ENCODE data around the gene RACGAP1.
A peak's percentile ranks its signal among the peaks of the same experiment; 100 is the strongest.

RACGAP1 gene

DNA sequence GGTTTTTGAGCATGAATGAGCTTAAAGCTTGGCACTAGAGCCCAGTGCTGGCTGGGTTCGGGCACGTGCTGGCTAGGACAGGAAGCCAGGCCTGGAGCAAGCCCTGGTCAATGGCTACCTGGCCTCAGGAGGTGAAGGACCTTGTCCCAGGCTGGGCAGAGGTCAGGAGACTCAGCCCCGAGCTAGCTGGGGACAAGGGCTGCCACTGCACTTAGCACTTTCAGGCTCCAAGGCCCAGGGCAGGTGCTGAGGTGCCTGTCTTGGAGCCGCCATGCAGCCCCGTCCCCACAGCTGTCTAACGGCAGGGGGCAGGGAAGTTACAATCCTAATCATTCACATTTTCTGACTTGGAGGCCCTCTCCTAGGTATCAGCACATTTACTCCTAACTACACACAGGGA is 56.8 kb downstream of the RACGAP1 start:
- Mint-ChIP-seq H3K4me1 (peaks cover 4% of the 10 kb centered on the region), H3K27ac (no peak overlapping the region), H3K4me3 (no peak overlapping the region), H3K27me3 (peaks cover 13% of the 10 kb centered on the region), H3K36me3 (no peaks in the 10 kb centered on the region), H3K9me3 (no peaks in the 10 kb centered on the region)
- DNase-seq (ENCODE audit: low spot score in 2 of 2) = no peak
- ATAC-seq (ENCODE audit: low read depth) = no peak

DNA sequence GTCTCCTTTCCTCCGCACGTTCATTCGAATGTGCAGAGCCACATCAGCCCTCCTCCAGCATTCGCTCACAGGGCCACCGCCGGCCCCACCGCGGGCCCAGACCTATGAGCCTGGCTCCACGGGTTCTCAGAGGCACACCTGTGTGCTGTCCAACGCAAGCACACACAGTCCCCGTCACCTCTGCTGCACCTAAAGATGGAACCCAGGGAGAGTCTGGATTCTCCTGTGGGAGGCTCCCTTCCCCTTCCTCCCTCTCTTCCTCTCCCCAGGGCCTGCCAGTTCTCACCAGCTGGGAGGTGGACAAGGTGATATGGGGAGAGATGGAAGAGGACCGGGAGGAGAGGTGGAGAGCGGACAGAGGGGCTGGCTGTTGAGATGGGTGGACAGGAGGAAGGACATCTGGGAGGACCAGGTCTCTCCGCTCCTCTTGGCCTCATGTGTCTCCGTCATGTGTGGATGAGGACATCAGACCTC is 57.5 kb downstream of the RACGAP1 start:
- peak overlapping the region; percentile 4 for H3K4me3 Mint-ChIP-seq
- DNase-seq (ENCODE audit: low spot score in 2 of 2) (no peak), ATAC-seq (ENCODE audit: low read depth) (peak; percentile 12)
- H3K4me1 Mint-ChIP-seq = peaks cover 4% of the 10 kb centered on the region
- no peaks in the 10 kb centered on the region for H3K36me3 Mint-ChIP-seq
- H3K9me3 Mint-ChIP-seq = no peaks in the 10 kb centered on the region
- H3K27ac Mint-ChIP-seq = no peak overlapping the region
- peaks cover 15% of the 10 kb centered on the region for H3K27me3 Mint-ChIP-seq

DNA sequence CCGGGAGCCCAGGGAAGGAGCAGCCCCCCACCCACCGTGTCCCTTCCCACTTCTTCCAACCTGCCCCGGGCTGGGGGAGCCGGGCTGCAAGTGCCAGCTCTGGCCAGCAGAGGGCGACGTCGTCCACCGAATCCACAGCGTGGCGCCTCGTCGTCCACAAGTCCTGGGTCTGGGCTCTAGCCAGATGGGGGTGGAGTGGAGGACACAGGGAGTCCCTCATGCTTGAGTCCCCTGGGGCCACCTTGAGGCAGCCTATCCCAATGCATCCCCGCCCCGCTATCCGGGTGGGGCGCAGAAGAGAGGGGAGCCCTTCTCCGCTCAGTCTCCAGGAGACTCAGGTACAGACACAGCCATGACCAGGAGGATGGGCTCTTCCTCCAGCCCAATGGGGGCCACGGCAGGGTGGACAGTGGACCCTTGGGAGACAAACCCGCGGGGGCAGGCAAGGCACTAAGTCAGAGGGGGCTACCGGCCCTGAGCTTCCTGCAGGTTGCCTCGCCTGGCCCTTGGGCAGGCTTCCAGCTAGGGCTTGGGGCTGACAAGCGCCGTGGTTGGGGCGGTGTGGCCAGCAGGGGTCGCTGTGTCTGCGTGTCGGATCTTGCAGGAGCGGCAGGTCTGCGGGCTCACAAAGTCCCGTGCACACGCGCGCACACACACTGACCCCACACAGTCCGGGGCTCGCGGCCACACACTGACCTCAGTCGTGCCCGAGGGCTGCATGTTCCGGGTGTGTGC is 58.1 kb downstream of the RACGAP1 start:
- peaks cover 6% of the 10 kb centered on the region for H3K4me1 Mint-ChIP-seq

DNA sequence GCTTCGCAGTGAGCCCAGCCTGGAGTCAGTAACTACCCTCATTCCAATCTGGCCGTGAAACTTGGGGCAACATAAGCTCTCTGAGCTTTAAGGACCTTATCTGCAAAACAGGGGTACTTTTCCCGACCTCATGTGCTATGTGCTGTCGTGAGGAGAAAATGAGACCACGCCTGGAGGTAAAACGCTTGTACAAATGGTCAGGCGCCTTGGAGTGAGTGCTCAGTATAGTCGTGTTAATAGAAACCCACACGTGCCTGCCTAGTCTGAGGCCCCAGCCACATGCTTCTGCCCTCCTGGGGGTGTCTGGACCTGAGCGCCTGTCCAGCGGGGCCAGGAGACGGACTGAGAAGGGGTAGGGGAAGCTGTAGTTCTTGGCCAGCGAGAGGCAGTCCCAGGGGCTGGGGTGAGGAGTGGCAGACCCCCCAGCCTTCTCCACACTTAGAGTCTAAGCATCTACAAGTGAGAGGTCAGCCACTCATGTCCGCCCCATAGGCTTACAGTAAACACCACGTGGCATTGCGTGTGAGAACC is 58.7 kb downstream of the RACGAP1 start:
- Mint-ChIP-seq H3K9me3 (no peaks in the 10 kb centered on the region), H3K36me3 (no peaks in the 10 kb centered on the region), H3K27ac (no peak overlapping the region), H3K27me3 (peaks cover 19% of the 10 kb centered on the region), H3K4me3 (peak overlapping the region; percentile 27), H3K4me1 (peaks cover 6% of the 10 kb centered on the region)
- ATAC-seq (ENCODE audit: low read depth) (no peak), DNase-seq (ENCODE audit: low spot score in 2 of 2) (no peak)

More for the DNA sequence above, 58.1 kb downstream of the RACGAP1 start:
- H3K4me3 Mint-ChIP-seq = peak overlapping the region; percentile 79
- no peaks in the 10 kb centered on the region for H3K9me3 Mint-ChIP-seq
- H3K27me3 Mint-ChIP-seq = peaks cover 19% of the 10 kb centered on the region
- no peak overlapping the region for H3K27ac Mint-ChIP-seq
- DNase-seq (ENCODE audit: low spot score in 2 of 2) = peak; percentile 92 to 96
- no peaks in the 10 kb centered on the region for H3K36me3 Mint-ChIP-seq
- peak; percentile 85 for ATAC-seq (ENCODE audit: low read depth)

DNA sequence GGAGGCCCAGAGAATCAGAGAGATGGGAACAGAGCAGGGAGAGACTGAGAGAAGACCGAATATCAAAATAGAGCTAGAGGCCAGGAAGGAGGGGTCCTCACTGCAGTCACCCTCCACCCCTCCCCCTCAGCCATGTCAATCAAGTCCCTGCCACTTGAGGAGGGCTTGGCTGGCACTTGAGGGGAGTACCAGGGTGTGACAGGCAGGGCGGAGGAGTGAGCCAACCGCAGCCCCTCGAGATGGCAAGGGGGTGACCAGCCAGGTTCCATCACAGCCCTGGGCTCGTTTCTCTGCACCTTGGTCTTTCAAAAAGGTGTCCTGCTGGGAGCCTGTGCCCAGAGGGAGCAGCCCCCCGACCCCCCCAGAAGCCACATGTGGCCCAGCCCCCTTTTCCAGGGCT is 59.5 kb downstream of the RACGAP1 start:
- ATAC-seq (ENCODE audit: low read depth) (no peak), DNase-seq (ENCODE audit: low spot score in 2 of 2) (no peak)
- Mint-ChIP-seq H3K27ac (no peak overlapping the region), H3K9me3 (no peaks in the 10 kb centered on the region), H3K27me3 (peaks cover 19% of the 10 kb centered on the region), H3K36me3 (no peaks in the 10 kb centered on the region), H3K4me3 (no peak overlapping the region), H3K4me1 (peaks cover 6% of the 10 kb centered on the region)

DNA sequence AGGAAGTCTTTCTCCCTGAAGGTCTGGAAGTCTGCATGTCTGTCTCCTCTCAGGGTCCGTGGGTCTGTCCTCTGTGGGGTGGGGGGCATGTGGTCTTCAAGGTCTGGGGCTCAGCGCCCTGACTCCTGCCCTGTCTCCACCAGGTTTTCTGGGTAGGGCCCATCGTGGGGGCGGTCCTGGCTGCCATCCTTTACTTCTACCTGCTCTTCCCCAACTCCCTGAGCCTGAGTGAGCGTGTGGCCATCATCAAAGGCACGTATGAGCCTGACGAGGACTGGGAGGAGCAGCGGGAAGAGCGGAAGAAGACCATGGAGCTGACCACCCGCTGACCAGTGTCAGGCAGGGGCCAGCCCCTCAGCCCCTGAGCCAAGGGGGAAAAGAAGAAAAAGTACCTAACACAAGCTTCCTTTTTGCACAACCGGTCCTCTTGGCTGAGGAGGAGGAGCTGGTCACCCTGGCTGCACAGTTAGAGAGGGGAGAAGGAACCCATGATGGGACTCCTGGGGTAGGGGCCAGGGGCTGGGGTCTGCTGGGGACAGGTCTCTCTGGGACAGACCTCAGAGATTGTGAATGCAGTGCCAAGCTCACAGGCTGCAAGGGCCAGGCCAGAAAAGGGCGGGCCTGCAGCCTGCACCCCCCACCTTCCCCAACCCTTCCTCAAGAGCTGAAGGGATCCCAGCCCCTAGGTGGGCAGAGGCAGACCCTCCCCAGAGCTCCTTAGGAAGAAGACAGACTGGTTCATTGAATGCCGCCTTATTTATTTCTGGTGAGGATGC is 60.3 kb downstream of the RACGAP1 start:
- H3K27ac Mint-ChIP-seq = no peak overlapping the region
- peaks cover 12% of the 10 kb centered on the region for H3K4me1 Mint-ChIP-seq
- DNase-seq (ENCODE audit: low spot score in 2 of 2) (no peak), ATAC-seq (ENCODE audit: low read depth) (no peak)
- H3K27me3 Mint-ChIP-seq = peaks cover 26% of the 10 kb centered on the region
- no peaks in the 10 kb centered on the region for H3K36me3 Mint-ChIP-seq
- H3K4me3 Mint-ChIP-seq = no peak overlapping the region
- H3K9me3 Mint-ChIP-seq = no peaks in the 10 kb centered on the region

DNA sequence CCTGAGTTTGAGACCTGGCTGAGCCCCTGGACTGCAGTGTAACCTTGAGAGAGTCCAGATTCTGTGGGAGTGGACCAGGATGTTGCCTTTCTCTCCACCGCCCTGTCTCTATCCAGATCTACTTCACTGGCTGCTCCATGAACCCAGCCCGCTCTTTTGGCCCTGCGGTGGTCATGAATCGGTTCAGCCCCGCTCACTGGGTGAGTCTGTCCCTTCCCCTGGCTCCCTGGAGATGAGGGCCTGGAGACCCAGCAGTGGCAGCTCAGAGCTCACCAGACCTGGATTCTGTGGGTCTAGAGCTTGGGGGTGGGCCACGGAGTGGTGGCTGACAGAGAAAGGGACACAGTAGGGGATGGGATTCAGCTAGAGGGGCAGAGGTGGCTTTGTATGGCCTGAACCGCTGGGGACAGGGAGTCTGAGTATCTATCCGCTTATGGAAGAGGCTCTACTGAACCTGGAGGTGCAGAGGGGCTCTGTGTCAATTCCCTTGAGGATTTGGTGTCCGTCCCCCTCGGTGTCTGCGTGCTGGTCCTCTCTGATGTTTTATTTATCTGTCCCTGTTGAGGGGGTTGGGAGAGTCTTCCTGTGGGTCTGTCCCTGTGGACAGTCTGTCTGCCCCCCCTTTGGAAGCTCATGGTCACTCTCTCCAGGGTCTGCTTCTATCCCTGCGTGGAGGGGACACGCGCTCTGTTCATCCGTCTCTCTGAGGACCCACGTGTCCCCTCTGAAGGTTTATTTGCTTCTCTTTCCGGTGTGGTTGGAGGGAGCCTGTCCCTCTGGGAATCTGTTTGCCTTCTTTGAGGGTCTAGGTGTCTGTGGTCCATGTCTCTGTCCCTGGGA is 61.1 kb downstream of the RACGAP1 start:
- peaks cover 12% of the 10 kb centered on the region for H3K4me1 Mint-ChIP-seq
- H3K36me3 Mint-ChIP-seq = no peaks in the 10 kb centered on the region
- ATAC-seq (ENCODE audit: low read depth) = no peak
- H3K9me3 Mint-ChIP-seq = no peaks in the 10 kb centered on the region
- DNase-seq (ENCODE audit: low spot score in 2 of 2) = no peak
- H3K27me3 Mint-ChIP-seq = peaks cover 29% of the 10 kb centered on the region
- no peak overlapping the region for H3K4me3 Mint-ChIP-seq
- H3K27ac Mint-ChIP-seq = no peak overlapping the region

DNA sequence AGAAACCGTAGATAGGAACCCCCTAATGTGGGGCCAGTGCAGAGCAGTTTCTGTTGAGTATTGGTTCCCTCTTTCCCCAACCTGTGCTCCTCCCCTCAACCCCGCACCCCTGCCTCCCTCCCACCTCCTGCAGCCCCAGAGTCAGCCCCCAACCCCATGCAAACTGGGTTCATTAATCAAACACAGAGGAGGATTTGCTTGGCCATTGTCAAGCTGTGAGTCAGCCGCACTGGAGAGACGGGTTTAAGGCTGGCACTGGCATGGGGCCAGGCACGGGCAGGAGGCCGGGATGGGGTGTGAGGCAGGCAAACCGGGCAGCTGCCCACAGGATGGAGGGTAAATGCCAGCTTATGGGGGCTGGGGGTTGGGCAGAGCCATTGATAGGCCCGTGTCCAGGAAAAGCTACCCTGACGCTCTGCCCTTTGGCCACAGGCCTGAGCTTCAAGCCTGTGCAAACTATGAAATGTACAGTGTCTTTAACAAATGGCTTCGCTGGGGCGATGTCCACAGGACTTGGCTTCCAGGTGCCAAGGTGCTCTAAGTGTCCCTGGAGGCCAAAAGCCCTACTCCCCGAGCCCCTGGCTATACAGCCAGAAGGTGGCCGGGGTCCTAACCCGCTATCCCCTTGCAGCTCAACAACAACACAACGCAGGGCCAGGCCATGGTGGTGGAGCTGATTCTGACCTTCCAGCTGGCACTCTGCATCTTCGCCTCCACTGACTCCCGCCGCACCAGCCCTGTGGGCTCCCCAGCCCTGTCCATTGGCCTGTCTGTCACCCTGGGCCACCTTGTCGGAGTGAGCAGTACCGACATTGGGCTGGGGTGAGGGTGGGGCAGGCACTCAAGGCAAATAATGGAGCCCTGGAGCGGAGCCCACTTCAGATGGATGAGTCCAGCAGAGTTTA is 62.2 kb downstream of the RACGAP1 start:
- peak overlapping the region; percentile 28 for H3K4me3 Mint-ChIP-seq
- peaks cover 12% of the 10 kb centered on the region for H3K4me1 Mint-ChIP-seq
- H3K27ac Mint-ChIP-seq = no peak overlapping the region
- H3K9me3 Mint-ChIP-seq = no peaks in the 10 kb centered on the region
- H3K27me3 Mint-ChIP-seq = peaks cover 29% of the 10 kb centered on the region
- no peaks in the 10 kb centered on the region for H3K36me3 Mint-ChIP-seq
- DNase-seq (ENCODE audit: low spot score in 2 of 2) (no peak), ATAC-seq (ENCODE audit: low read depth) (no peak)

DNA sequence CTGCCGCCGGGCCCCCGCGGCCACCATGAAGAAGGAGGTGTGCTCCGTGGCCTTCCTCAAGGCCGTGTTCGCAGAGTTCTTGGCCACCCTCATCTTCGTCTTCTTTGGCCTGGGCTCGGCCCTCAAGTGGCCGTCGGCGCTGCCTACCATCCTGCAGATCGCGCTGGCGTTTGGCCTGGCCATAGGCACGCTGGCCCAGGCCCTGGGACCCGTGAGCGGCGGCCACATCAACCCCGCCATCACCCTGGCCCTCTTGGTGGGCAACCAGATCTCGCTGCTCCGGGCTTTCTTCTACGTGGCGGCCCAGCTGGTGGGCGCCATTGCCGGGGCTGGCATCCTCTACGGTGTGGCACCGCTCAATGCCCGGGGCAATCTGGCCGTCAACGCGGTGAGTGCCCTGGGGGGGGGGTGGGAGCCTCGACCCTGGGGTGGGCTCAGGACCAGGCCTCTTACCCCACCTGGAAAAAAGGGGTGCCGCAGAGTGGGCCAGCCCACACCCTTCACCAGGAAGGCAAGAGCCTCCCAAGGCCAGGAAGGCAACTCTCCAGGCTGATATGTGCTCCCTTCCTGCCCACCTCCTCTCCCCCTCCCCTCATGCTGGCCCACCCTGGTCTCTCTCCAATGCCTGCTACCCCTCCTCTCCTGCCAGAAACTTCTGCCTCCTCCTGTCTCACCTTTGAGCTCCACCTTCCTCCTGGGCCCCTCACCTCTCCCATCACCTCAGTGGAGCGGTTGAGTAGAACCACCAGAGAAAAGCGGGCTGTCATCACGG is 63.1 kb downstream of the RACGAP1 start:
- H3K4me3 Mint-ChIP-seq = peak overlapping the region; percentile 28
- peaks cover 11% of the 10 kb centered on the region for H3K4me1 Mint-ChIP-seq
- no peak for DNase-seq (ENCODE audit: low spot score in 2 of 2)
- no peak overlapping the region for H3K27ac Mint-ChIP-seq
- no peak for ATAC-seq (ENCODE audit: low read depth)
- H3K9me3 Mint-ChIP-seq = no peaks in the 10 kb centered on the region
- H3K27me3 Mint-ChIP-seq = peaks cover 32% of the 10 kb centered on the region
- no peaks in the 10 kb centered on the region for H3K36me3 Mint-ChIP-seq

DNA sequence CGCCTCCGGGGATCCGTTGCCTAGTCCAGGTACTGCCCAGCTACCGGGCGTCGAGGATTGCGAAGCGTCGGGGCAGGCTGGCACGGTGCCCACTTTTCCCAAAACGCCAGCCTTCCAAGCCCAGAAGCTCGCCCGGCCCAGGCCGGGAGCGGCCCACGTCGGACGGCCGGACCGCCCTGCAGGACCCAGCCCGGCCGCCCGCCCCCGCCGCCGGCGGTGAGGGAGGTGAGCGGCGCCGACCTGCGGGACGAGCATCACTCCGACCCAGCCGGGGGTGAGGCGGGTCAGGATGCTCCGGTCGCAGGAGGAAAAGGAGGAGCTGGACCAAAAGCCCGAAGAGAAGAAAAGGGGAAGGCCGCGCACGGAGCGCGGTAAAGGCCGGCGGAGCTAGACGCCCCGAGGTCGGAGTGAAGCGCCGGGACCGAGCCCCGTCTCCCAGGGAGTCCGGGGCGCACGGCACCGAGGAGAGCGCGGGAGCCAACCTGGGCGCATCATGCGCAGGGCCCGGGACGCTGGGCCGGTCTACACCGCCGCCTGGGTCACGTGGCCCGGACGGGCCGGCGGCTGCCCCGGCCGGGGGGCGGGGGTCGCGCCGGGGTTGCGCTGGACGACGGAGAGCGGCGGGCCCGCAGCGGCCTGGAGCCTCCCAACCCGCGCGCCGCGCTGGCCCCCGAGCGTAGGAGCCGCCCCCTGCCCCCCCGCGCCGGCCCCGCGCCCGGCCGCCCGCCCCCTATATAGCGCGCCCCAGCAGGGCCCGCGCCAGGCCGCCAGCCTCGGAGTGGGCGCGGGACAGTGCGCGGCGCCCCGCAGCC is 64.0 kb downstream of the RACGAP1 start, which contains the start of gene AQP5:
Gene AQP5, plus strand, starts transcription at position 762 of the 812 bp plus-strand sequence. CDS start 146 bp downstream, outside the sequence.
- ATAC-seq (ENCODE audit: low read depth) (peak; percentile 26), DNase-seq (ENCODE audit: low spot score in 2 of 2) (no peak)
- Mint-ChIP-seq H3K27me3 (peaks cover 34% of the 10 kb centered on the region), H3K9me3 (no peaks in the 10 kb centered on the region), H3K27ac (no peak within 1 kb of the TSS), H3K4me3 (peak within 1 kb of the TSS; percentile 56), H3K36me3 (no peaks in the 10 kb centered on the region), H3K4me1 (peaks cover 8% of the 10 kb centered on the region)

DNA sequence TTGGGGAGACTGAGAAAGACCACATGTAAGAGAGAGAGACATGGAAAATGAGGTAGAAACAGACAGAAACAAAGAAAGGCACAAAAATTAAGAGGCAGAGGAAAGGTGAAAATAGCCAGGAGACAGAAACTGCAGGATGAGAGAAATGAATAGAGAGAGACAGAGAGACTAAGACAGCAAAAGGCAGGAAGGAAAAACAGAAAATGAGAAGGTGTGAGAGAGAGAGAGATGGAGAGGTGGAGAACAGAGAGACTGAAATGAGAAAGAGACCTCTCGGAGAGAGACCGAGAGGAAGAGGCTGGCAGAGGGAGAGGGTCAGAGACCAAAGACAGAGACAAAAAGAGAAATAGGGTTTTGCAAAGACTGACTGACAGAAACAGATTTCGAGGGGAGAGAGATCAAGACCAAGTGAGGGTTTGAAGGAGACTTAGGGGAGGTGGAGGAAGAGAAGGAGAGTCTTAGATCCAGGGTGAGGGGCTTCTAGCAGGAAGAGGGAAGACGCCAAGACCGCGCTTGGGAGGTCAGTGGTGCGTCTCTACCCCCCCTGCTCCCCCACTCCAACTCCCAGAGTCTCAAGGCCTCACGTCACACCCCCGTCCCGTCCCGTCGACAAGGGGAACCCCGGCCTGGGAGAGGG is 64.7 kb downstream of the RACGAP1 start:
- H3K27ac Mint-ChIP-seq = no peak overlapping the region
- no peaks in the 10 kb centered on the region for H3K9me3 Mint-ChIP-seq
- H3K27me3 Mint-ChIP-seq = peaks cover 31% of the 10 kb centered on the region
- no peaks in the 10 kb centered on the region for H3K36me3 Mint-ChIP-seq
- ATAC-seq (ENCODE audit: low read depth) (no peak), DNase-seq (ENCODE audit: low spot score in 2 of 2) (no peak)
- peak overlapping the region; percentile 56 for H3K4me3 Mint-ChIP-seq
- peaks cover 8% of the 10 kb centered on the region for H3K4me1 Mint-ChIP-seq

Data from memory B cell (primary cell).